Left renal cortex interstitium (tissue), 4 donors: ENCODE data around the gene MLPH. TPM values are rescaled to one million over a fixed set of nuclear protein-coding genes. Genes with fewer than 3 reads are reported as not detected.
"Not testable (repeated sequence)": the region's sequence is repeated elsewhere in the genome, so short reads cannot be mapped to it uniquely, and the experiment has no call there.

Source experiments
- DNase-seq, 4 donors: peaks; one replicate each; pipeline ENCODE4 v3.0.0-alpha.2; 2013; ENCODE audit warnings: low read depth in 4 of 4, low spot score in 2 of 4, missing footprints in 1 of 4
- polyA plus RNA-seq, 4 donors: library from polyadenylated mRNA; unstranded; fragments of 120-200 nt; gene quantifications; one replicate each; pipeline ENCODE4 v1.2.1, GENCODE V29; 2013; ENCODE audit not compliant: insufficient read length in 4 of 4

MLPH gene
- polyA plus RNA-seq, 4 donors, result 1.4 to 6.2 (median 3.2) TPM

DNA sequence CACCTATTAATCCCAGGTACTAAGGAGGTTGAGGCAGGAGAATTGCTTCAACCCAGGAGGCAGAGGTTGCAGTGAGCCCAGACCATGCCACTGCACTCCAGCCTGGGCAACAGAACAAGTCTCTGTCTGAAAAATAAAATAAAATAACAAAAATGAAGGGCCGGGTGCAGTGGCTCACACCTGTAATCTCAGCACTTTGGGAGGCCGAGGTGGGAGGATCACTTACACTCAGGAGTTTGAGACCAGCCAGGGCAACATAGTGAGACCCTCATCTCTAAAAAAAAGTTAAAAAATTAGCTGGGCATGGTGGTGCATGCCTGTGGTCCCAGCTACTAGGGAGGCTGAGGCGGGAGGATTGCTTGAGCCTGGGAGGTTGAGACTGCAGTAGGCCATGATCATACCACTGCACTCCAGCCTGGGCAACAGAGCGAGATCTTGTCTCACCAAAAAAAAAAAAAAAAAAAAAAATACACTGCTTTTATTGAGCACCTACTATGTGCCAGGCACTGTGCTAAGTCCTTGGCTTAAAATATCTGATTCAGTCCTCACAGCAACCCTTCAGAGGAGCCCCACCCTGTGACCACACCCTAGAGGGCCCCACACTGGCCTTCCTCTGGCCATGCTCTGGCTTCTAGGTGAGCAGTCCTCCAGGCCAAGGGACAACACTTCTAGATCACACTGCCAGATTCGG is 108.9 kb downstream of the MLPH start:
- DNase-seq, result not testable (repeated sequence)

- no peak for DNase-seq
Measured at GRCh38 chr2:237596520-237597195, 109.6 kb downstream of the MLPH start.

GRCh38 chr2:237597196-237598145 is 110.4 kb downstream of the MLPH start:
- DNase-seq, result no peak

- no peak for DNase-seq
Measured at GRCh38 chr2:237598468-237599208, 111.6 kb downstream of the MLPH start.

- DNase-seq, result no peak
Measured at GRCh38 chr2:237599465-237600110, 112.5 kb downstream of the MLPH start.

DNA sequence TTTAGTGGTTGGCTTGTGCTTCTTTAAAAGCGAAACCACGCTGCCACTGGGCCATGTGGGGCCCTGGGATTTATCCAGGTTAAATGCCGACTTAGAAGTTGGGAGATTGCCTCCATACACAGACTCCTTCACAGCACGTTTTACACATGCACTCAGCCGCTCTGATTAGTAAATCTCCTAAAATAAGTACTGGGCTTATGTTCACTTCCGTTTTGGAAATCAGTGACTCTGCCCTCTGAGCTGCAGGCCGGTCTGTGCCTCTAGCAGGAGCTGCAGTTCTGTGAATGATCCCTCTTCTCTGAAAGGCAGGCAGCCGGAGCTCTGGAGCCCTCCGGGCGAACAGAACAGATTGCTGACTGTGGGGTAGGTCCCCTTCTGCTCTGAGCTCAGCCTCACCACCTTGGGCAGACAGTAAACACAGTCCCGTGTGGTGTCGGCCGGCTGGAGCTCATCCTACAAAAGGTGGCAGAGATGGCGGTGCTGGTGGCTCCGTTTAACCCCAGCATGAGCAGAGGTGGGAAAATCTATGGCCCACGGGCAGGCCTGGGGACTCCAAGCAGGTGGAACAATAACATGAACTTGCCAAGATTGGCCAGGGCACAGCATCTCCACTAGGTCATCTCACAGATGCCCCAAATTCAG is 113.3 kb downstream of the MLPH start:
- no peak for DNase-seq

DNA sequence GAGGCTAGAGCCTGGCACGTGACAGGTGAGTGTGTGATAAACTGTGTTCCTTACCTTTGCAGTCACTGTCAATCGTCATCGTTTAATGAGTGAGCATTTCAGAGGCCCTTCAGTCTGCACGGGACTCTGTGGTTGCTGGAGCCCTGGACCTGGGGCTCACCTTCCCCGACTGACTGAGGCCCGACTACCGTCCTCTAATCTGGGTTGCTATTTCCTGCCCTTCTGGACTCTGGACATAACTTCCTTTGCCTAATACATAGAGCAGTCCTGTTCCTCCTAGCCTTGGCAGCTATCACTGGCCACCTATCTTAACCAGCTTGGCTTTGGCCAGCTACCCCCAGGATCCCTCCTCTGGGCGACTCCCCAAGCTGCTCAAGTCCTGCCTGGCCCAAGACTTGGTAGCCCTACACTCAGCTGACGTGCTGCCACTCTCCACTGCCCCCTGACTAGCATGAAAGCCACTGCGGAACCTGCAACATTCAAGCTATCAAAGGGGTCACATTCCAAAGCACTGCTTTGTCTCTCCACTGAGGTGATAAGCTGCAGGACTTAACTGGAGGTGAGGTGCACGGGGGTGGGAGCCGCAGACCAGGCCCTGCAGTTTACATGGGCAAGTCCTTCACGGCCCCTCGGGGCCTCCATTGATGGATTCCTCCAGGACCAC is 114.5 kb downstream of the MLPH start:
- DNase-seq, result no peak

DNA sequence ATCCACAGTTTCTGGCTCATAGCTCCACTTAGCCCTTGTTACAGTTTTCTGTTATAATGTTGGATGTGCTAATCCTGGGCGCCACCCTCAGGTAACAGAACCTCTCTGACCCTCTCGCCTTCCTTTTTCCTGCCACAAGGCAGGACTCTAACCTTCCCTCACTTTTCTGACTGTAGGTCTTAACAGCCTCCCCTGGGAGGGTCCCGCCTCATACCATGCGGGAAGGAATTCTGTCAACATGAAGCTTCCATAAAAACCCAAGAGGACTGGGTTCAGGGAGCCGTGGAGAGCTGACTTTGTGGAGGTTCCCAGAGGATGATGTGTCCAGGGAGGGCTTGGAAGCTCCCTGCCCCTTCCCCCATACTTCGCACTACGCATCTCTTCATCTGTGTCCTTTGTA is 115.4 kb downstream of the MLPH start:
- no peak for DNase-seq

GRCh38 chr2:237603049-237603717 is 116.1 kb downstream of the MLPH start:
- DNase-seq, result no peak

- no peak for DNase-seq
Measured at GRCh38 chr2:237603718-237604362, 116.8 kb downstream of the MLPH start.

- no peak for DNase-seq
Measured at GRCh38 chr2:237604391-237604790, 117.3 kb downstream of the MLPH start.

Other genes starting within 250 kb of the MLPH start
- gene COL6A3, start 73.1 kb upstream of the MLPH start, polyA plus RNA-seq, result 100 to 1,000 TPM; 236 to 277 (median 260) TPM
- gene PRLH, start 79.3 kb downstream of the MLPH start, polyA plus RNA-seq, result not detected
- gene RAB17, start 103.5 kb downstream of the MLPH start, polyA plus RNA-seq, result 10 to 100 TPM; 14.9 to 22.6 (median 16.9) TPM
- gene LRRFIP1, start 140.3 kb downstream of the MLPH start, polyA plus RNA-seq, result 100 to 1,000 TPM in 1 of 4 donors, 10 to 100 TPM in 3; 65.9 to 101 (median 88.4) TPM